Stomach (tissue), 4 donors: Measurements from ENCODE around the gene PWWP2B.

Experiments used
- POLR2A ChIP-seq, 4 donors: fragments of 450-650 bp; IDR thresholded peaks; one replicate each; pipeline ENCODE4 v1.6.1; 2016; ENCODE audit warnings: antibody characterized with exemption in 4 of 4, control low read depth in 2 of 4, mild to moderate bottlenecking in 1 of 4, moderate library complexity in 1 of 4
- POLR2AphosphoS5 ChIP-seq, 3 donors: sonication (generic); formaldehyde crosslinking; IDR thresholded peaks; one replicate each; pipeline ENCODE4 v1.6.1; 2016; ENCODE audit warnings: antibody characterized with exemption in 3 of 3
- TF ChIP-seq, protein P1 (sequence below), 7 experiments: fragments of 450-650 bp in 4 of 7; fragments of 200-600 bp in 3 of 7; sonication (generic) in 3 of 7; IDR thresholded peaks; one replicate each; pipeline ENCODE4 v1.5.1; 2016 to 2019; ENCODE audit warnings: antibody characterized with exemption in 7 of 7, control low read depth in 2 of 7, mild to moderate bottlenecking in 1 of 7

DNA sequence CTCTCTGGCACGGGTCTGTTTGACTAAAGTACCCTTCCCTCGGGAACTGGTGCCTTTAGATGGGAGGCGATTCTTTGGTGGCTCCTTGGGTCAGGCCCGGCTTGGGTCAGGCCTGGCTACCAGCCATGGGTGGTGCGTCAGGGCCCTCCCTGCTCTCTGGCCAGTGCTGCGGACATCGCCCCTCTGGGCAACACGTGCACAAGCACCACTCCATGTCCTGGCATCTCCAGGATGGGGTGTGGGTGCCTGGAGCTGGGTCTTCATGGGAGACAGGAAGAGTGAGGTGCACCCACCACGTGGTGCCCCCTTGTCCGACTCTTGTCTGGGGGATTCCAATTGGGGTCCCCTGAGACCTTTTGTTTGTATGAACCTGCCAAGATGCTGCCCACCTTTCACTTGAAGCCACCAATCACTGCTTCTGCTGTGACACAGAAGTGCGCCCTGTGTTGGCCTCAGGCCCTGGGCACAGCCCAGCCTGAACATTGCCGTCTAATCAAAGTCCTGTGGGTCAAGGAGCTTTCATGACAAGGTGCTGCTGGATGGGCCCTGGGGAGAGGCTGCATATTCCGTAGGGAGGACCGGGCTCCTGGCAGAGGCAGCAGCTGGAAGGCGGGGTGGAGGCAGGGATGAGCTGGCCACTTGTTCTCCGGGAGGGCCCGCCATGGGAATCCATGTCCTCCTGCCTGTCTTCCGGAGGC lies 11.1 kb upstream of the PWWP2B start:
- TF ChIP-seq, protein P1, sequence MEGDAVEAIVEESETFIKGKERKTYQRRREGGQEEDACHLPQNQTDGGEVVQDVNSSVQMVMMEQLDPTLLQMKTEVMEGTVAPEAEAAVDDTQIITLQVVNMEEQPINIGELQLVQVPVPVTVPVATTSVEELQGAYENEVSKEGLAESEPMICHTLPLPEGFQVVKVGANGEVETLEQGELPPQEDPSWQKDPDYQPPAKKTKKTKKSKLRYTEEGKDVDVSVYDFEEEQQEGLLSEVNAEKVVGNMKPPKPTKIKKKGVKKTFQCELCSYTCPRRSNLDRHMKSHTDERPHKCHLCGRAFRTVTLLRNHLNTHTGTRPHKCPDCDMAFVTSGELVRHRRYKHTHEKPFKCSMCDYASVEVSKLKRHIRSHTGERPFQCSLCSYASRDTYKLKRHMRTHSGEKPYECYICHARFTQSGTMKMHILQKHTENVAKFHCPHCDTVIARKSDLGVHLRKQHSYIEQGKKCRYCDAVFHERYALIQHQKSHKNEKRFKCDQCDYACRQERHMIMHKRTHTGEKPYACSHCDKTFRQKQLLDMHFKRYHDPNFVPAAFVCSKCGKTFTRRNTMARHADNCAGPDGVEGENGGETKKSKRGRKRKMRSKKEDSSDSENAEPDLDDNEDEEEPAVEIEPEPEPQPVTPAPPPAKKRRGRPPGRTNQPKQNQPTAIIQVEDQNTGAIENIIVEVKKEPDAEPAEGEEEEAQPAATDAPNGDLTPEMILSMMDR (IDR thresholded peaks at IDR 0.05): no peak
- TF ChIP-seq POLR2A (IDR thresholded peaks at IDR 0.05) (no peak), POLR2AphosphoS5 (IDR thresholded peaks at IDR 0.05) (no peak)
